ENCODE results near the gene TRIM37. TPM values are rescaled to one million over a fixed set of nuclear protein-coding genes. Genes with fewer than 3 reads are reported as not detected.

Gene TRIM37
- total RNA-seq = 53.4 and 58.0 TPM in 2 replicates

DNA sequence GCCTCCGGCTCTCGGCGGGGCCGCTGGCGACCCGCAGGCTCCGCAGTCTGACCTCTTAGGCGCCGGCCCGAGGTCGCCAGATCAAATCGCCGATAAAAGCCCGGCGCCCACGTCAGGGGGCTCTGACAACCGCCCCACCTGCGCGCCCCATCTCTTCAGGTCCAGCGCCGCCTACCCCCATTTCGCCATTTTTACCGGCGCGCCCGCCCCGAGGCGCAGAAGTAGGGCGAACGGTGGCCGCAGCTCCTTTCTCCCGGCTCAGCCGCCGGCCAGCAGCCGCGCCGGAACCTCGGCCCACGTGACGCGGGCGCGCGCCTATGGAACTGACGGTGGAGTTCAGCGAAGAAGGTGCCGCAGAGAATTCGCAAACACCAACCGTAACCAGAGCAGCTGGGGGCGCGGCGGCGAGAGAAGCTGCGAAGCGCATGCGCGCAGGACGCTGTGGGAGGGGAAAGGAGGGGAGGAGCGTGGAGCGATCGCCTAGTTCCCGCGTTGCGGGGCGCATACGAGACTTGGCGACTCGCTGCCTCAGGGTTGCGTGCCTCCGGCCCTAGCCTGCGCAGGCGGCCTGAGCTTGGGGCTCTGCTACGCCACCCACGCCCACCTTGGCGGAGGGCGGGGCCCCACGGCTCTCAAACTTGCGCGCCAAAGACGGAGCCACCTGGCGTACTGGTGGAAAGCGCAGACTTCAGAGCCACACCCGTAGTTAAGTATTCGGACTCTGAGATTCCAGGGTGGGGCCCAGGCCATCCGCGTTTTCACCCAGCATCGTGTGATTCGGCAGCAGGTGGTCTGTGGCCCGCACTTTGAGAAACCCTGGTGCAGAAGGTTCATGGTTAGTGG is at the start of gene TRIM37:
Gene TRIM37, minus strand, starts transcription at position 418 of the 843 bp plus-strand sequence. CDS start 419 bp downstream, outside the sequence.

GRCh38 chr17:59155439-59156177 is 48.9 kb upstream of the TRIM37 start, which contains the start of gene PRR11:
Gene PRR11, plus strand, starts transcription at chr17:59155746. Its CDS starts 14,007 bp downstream, at chr17:59169753.

DNA sequence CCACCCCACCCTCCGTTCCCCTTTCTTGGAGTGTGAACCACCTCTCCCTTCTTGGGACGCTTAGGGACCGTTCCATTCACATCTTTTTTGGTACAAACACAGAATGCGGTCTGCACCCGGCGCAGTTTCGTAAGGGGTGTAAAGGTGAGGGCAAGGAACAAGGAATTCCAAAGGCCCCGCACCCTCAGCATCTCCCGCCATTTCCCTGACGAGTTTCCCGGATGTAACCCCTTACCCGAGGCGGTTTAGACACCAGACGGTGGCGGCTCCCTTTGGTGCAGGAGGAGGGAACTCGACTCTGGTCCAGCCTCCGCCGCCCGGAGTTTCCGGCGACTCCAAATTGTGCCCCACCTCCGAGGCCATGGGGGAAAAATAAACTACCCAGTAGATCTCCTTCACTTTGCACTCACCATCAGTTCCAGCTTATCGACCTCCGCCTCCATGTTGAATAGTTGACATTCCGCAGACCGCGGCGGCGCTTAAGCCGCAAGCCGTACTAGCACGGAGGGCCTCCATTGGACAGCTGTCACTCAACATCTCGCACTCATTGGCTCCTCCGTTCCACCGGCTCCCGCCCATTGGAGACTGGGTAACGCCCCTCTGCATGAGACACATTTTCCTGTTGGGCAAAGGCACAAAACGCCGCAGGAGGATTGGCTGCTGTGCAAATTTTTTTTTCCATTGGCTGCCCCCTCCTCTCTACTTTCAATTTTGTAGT is 48.2 kb upstream of the TRIM37 start, which contains the start of gene SKA2:
Gene SKA2, minus strand, starts transcription at position 466 of the 718 bp plus-strand sequence. Its CDS starts 23 bp downstream, at position 443.

Small RNA genes within 50 kb of the gene (small RNA-seq; reads per million reads assigned to genes)
- gene MIR301A (ENCODE audit: low replicate concordance) = 221 reads per million, percentile 99 among the genes with 10 or more reads in this experiment
- gene MIR454 (ENCODE audit: low replicate concordance) = 87.3 reads per million, percentile 98 among the genes with 10 or more reads in this experiment
- gene RN7SL716P (ENCODE audit: low replicate concordance) = not detected
- 13.7 reads per million, percentile 96 among the genes with 10 or more reads in this experiment for gene RNU2-58P (ENCODE audit: low replicate concordance)

Other genes starting within 250 kb of the TRIM37 start
- 27.4 and 75.2 TPM in 2 replicates for gene SKA2, start 48.3 kb upstream of the TRIM37 start, total RNA-seq
- 14.9 and 47.5 TPM in 2 replicates for gene PRR11, start 48.9 kb upstream of the TRIM37 start, total RNA-seq
- 22.5 and 26.5 TPM in 2 replicates for gene SMG8, start 103.2 kb upstream of the TRIM37 start, total RNA-seq
- 0.57 and 3.1 TPM in 2 replicates for gene GDPD1, start 113.6 kb upstream of the TRIM37 start, total RNA-seq
- gene YPEL2, start 224.8 kb upstream of the TRIM37 start, total RNA-seq = 5.9 and 18.2 TPM in 2 replicates